Adrenal gland (tissue), 5 donors: ENCODE results near the gene KAZN.

Experiments used
- CTCF ChIP-seq, 6 experiments: fragments of 450-650 bp in 4 of 6; fragments of 200-600 bp in 2 of 6; sonication (generic) in 1 of 6; IDR thresholded peaks; 1 replicate in 5 of 6; 2 replicates in 1 of 6; pipeline versions ENCODE4 v1.5.1 to v1.8.0; 2016 to 2021; ENCODE audit warnings: antibody characterized with exemption in 6 of 6, mild to moderate bottlenecking in 2 of 6, moderate library complexity in 1 of 6
- POLR2A ChIP-seq, 2 donors: fragments of 450-650 bp; IDR thresholded peaks; one replicate each; pipeline ENCODE4 v1.6.1; 2017; ENCODE audit warnings: antibody characterized with exemption in 2 of 2, mild to moderate bottlenecking in 2 of 2, moderate library complexity in 1 of 2
- donor health status: DM: no; HTN: no; CAD: no.

- TF ChIP-seq CTCF (IDR thresholded peaks at IDR 0.05) (no peak), POLR2A (IDR thresholded peaks at IDR 0.05) (no peak)
These were observed 126.8 kb downstream of the KAZN start for GRCh38 chr1:14725238-14725637.
